GM19035 (cell line): ENCODE results near the gene UNC13A.
"Not testable (repeated sequence)": the region's sequence is repeated elsewhere in the genome, so short reads cannot be mapped to it uniquely, and the experiment has no call there.

ENCODE experiments used
- ATAC-seq: cut with Tn5 transposase; IDR thresholded peaks from one replicate; pipeline ENCODE4 v1.9.1; 2021; ENCODE audit not compliant: unreplicated experiment

The UNC13A gene

DNA sequence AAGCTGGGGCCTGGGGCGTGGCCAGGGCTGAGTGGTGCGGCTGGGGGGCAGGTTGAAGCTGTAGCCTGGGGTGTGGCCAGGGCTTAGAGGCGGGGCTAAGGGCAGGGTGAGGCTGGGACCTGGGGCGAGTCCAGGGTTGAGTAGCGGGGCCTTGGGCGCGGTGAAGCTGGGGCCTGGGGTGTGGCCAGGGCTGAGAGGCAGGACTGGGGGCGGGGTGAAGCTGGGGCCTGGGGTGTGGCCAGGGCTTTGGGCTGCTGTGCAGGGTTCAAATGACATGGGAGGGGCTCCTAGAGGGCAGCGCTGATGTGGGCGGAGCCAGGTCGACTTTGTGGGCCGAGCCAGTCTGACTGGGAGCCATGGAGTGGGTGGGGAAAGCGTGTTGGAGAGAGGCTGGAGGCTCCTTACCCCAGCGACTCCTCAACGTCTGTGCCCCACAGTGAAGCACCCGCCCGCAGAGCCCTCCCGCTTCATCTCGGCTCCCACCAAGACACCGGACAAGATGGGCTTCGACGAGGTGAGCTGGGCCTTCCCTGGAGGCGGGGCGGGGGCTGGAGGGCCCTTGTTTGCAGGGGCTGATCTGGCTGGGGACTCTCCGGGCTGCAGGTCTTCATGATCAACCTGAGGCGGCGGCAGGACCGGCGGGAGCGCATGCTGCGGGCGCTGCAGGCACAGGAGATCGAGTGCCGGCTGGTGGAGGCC is 111.2 kb downstream of the UNC13A start:
- ATAC-seq = no peak

DNA sequence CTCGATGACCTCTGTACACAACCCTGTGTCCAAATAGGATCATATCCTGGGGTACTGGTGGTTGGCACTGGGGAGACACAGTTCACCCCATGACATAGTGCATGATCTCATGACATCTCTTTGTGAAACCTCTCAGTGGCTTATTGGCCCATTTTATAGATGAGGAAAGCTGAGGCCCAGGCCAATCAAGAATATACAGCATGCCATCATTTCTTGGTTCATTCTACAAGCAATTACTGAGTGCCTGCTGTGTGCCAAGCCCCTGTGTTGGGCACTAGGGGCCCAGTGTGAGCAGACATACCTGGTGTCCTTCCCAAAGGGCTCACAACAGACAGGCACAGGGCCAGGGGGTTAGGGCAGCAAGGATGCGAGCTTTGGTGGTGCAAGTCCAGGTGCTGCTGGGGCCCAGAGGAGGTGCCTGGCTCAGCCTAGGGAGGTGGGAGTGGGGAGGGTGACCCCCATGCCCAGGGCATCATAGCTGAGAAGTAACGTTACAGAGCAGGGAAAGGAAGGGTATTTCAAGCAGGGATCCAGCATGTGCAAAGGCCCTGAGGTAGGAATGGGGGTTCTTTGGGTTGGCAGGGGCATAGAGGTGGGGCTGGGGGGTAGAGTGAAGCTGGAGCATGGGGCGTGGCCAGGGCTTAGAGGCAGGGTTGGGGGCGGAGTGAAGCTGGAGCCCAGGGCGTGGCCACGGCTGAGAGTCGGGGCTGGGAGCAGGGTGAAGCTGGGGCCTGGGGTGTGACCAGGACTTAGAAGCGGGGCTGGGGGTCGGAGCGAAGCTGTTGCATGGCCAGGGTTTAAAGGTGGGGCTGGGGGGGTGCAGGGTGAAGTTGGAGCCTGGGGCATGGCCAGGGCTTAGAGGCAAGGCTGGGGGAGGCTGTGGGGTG is 112.0 kb downstream of the UNC13A start:
- ATAC-seq = no peak

DNA sequence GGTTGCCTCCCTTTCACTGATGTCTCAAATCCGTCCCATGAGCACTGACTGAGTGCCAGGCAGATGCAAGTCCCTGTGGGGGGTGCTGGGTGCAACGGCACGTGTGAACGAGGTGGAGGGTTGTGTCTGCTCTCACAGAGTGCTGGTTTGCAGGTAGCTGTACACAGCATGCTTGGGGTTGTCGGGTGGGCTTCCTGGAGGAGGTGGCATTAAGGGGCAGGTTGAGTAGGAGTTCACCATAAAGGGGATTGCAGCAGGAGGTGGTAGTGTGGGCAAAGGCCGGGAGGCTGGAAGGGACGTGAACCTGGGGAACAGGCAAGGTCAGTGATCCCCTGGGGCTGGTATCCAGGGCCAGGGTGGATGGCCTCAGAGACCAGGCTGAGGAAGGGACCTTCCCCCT is 115.5 kb downstream of the UNC13A start:
- no peak for ATAC-seq

DNA sequence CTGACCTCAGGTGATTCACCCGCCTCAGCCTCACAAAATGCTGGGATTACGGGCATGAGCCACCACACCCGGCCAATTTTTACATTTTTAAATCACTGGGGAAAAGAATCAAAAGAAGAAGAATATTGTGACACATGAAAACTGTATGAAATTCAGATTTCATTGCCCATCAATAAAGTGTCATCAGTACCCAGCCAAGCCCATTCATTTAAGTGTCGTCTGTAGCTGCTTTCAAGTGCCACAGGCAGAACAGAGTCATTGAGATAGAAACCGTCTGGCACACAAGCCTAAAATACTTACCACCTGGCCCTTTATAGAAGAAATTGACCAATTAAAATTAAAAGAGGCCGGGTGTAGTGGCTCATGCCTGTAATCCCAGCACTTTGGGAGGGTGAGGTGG is 117.4 kb downstream of the UNC13A start:
- ATAC-seq = no peak

DNA sequence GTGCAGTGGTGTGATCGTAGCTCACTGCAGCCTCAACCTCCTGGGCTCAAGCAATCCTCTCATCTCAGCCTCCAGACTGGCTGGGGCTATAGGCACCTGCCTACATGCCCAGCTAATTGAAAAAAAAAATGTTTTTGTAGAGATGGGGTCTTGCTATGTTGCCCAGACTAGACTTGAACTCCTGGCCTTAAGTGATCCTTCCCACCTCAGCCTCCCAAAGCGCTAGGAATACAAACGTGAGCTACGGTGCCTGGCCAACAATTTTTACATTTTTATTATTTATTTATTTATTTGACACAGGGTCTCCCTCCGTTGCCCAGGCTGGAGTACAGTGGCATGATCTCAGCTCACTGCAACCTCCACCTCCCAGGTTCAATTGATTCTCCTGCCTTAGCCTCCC is 117.9 kb downstream of the UNC13A start:
- not testable (repeated sequence) for ATAC-seq

DNA sequence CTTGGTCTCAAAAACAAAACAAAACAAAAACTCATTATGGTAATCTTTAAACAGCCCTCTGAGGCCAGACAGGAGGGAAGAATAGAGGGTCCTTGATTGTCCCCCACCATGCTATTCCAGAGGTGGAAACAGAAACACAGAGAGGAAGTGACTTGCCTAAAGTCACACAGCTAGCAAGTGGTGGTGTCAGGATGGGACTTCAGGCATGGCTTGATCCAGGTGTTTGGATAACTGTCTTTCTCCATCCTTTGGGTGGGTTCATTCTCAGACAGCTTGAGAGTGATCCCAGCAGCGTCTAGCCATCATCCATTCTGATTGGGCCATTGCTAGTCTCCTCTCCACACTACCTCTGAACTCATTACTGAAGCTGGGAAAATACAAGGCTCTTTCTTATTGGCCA is 120.2 kb downstream of the UNC13A start:
- ATAC-seq = no peak

DNA sequence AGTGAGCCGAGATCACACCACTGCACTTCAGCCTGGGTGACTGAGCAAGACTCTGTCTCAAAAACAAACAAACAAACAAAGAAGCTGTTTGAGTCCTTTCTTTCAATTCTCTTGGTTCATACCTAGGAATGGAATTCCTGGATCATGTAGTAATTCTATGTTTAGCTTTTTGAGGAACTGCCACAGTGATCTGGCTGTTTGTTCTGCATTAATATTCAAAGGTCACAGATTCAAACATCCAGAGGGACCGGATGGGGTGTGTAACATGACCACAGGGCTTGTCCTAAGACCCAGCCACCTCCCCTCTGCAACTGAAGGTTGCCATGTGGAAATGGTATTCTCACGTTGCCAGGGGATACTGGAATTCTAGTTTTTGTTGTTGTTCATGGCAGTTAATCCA is 122.5 kb downstream of the UNC13A start:
- ATAC-seq = no peak

DNA sequence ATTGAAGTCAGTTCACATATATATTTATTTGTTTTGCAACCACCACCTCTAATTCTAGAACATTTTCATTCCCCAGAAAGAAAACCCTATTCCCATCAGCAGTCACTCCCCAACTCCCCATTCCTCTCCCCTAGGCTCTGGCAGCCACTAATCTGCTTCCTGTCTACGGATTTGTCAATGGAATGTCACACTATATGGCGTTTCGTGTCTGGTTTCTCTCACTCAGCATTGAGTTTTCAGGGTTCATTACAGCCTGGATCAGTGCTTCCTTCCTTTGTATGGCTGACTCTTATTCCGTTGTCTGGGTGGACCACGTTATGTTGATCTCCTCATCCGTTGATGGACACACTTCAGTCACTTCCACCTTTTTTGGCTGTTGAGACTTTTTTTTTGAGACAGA is 123.4 kb downstream of the UNC13A start:
- ATAC-seq = no peak

DNA sequence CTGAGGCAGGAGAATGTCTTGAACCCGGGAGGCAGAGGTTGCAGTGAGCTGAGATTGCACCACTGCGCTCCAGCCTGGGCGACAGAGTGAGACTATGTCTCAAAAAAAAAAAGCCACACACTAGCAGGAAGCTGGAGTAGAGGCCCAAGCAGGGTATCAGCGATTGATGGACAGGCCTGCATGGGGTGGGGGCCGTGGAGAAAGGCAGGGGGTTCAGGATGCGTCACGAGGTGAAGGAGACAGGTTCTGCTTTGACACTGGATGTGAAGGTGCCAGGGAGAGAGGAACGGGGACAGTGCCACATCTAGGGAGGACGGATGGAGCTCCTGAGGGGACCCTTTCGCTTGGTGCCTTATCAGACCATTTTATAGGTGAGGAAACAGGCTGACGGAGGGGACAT is 125.6 kb downstream of the UNC13A start:
- no peak for ATAC-seq

DNA sequence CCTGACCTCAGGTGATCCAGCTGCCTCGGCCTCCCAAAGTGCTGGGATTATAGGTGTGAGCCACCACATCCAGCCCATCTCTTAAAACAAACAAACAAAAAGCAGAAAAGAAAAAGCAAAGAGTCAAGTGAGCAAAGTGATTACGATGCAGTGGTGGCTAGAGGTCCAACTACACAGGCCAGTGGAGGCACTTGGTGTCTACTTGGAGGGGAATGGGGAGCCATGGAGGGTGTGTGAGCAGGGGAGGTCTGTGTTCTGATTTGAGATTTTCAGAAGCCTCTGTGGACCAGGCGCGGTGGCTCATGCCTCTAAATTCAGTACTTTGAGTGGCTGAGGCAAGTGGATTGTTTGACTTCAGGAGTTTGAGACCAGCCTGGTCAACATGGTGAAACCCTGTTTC is 126.1 kb downstream of the UNC13A start:
- no peak for ATAC-seq

DNA sequence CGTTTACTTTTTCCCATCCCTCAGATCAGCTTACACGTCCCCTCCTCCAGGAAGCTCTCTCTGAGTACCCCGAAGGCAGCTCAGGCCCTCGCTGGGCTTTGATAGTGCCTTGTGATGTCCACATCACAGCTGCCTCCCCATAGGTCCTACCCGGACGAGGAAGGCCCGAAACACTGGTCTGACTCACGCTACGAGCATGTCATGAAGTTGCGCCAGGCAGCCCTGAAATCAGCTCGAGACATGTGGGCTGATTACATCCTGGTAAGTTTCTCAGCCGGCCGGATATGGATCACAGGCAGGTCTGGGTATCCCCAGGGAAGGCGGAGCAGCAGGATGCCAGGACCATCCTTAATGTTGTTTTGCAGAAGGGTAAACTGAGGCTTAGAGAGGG is 128.0 kb downstream of the UNC13A start:
- no peak for ATAC-seq

DNA sequence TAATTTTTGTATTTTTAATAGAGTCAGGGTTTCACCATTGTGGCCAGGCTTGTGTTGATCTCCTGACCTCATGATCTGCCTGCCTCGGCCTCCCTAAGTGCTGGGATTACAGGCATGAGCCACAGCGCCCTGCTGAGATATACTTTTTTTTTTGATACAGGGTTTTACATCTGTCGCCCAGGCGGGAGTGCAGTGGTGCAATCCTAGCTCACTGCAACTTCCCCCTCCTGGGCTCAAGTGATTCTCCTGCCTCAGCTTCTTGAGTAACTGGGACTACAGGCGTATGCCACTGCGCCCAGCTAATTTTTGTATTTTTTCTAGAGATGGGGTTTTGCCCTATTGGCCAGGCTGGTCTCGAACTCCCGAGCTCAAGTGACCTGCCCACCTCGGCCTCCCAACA is 130.7 kb downstream of the UNC13A start:
- no peak for ATAC-seq

DNA sequence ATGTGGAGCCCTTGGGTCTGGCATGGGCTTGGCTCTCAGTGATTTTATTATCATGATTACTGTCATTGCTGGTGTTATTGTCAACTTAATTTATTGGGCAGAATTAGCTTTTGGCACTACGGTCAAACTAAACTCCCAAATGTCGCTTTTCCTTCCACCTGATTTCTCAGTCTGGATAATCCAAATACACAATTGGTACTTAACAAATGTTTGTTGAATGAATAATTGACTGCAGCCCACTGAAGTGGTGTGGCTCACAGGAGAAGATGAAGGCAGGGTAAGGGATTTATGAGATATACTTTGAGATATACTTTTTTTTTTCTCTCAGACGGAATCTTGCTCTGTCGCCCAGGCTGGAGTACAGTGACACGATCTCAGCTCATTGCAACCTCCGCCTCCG is 131.2 kb downstream of the UNC13A start:
- no peak for ATAC-seq

DNA sequence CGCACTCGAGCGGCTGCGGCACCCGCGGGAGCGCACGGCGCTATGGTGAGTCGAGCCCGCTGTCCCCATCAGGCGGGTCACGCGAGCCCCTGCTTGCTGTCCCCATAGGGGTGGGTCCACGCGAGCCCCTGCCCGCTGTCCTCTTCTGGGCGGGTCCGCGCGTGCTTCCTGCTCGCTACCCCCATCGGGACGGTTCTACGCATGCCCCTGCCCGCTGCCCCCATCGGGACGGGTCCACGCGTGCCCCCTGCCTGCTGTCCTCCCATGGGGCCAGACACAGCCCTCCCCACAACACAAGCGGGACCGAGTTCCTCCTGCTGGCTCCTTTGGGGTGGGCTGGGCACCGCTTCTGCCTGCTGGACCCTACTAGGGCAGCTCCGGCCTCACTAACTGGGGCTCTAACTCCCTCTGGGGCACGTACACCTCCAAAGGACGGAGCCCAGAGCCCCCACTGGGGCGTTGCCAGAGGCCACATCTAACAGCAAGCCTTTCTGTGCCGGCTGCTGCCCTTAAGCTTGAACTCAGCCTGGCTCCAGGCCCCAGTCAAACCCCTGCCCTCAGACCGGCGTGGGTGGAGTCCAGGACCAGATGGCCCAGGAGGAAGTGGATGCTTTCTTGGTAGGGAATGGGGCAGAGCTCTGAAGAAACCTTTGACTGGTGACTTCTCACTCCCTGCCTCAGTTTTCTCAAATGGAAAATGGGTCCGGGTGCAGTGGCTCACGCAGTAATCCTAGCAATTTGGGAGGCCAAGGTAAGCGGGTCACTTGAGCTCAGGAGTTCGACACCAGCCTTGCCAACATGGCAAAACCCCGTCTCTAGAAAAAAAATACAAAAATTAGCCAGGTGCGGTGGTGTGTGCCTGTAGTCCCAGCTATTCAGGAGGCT is 132.0 kb downstream of the UNC13A start:
- peak; percentile 35 for ATAC-seq

DNA sequence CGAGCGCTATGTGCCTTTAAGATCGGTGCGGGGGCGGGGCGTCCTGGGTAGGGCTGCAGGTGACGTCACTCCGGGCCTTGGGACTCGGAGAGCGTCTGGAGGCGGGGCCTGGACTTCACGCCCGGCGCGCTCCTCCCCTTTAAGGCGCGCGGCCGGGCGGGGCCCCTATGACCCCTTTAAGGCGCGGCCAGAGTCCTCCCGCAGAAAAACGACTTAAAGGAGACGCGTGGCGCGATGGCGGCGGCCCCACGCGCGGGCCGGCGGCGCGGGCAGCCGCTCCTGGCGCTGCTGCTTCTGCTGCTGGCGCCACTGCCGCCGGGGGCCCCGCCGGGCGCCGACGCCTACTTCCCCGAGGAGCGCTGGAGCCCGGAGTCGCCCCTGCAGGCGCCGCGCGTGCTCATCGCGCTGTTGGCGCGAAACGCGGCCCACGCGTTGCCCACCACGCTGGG is 132.7 kb downstream of the UNC13A start, which contains the start of gene COLGALT1:
Gene COLGALT1 (plus strand): TSS at position 170 of the 449 bp plus-strand sequence. CDS start 65 bp downstream, at position 235.
- ATAC-seq = peak; percentile 94

DNA sequence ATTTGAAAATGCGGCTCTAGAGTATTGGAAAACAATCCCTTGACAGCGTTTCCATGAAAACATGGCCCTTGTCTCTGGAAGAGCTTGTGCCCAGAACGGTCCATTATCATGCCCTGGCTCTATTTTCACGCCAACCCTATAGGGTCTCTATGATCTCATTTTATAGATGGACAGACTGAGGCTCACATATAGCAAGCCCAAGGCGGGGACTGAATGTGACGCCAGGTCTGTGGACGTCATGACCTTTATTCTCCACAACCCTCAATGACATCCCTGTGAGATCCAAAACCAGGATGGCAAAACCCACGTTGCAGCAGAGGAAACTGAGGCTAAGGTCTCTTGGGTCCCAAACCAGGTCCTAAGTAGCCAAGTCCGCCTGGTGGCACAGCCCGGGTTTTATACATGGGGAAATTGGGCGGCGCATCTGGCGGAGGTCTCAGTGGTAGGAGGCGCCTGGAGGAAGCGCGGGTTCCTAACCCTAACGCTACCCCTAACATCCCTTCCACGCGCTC is 133.1 kb downstream of the UNC13A start:
- peak; percentile 6 for ATAC-seq

DNA sequence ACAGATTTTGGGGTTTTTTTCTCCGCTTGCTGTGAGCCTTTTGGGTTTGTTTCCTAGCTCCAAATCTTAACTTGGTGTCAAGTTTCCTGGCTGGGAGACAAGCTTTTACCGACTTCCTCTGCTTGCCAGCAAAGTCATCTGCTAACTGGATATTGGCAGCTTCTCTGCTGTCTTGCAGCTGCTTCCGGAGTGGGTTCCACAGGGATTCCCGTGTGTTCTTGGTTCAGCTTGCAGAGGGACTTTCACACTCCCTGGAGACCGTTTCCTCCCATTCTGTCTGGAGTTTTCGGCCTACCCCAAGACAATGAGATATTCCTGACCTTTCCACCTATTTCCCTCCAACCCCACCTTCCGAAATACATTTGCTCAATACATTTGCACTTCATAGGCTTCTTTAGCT is 134.9 kb downstream of the UNC13A start:
- no peak for ATAC-seq

DNA sequence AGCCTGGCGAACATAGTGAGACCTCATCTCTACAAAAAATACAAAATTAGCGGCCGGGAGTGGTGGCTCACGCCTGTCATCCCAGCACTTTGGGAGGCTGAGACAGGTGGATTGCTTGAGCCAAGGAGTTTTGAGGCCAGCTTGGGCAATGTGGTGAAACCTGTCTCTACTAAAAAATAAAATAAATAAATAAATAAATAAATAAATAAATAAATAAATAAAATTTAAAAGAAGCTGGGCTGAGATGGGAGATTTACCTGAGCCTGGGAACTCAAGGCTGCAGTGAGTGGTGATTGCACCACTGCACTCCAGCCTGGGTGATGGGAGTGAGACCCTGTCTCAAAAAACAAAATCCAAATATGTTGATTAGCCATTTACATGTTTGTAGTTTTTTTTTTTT is 135.4 kb downstream of the UNC13A start:
- ATAC-seq = not testable (repeated sequence)
